ENCODE results near the gene USF1. TPM values are rescaled to one million over a fixed set of nuclear protein-coding genes. Genes with fewer than 3 reads are reported as not detected.

The USF1 gene
- total and polyA plus RNA-seq, 3 experiments from 2014 or later = 6.7 to 67.7 (median 63.3) TPM

DNA sequence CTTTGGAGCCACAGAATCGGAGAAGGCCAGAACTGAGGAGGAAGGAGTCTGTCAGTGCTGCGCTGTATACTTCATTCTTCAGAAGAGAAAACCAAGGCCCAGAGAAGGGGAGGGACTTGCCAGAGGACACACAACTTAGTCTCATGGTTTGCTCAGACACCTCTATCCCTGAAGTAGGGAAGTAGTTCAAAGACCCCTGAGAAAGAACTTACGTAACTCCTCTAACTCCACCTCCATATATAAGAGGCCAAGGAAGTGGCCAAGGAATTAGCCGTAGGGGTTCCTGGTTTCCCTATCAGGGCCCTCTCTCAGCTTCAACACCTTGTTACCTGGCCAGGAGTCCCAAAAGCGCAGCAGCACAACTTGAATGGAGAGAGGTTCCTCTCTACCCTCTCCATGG, 44.2 kb upstream of the USF1 start:
- Mint-ChIP-seq H3K4me1 (peaks cover 0 to 2% (median 0%) of the 10 kb centered on the region in 3 donors), H3K9me3 (no peaks in the 10 kb centered on the region), H3K36me3 (no peaks in the 10 kb centered on the region), H3K27me3 (peaks cover 0 to 1% of the 10 kb centered on the region in 2 donors), H3K4me3 (no peak overlapping the region), H3K27ac (no peak overlapping the region)
- DNase-seq = no peak
- no peaks in the 10 kb centered on the region for H3K9me3 ChIP-seq (ENCODE audit: low read length)
- no peaks in the 10 kb centered on the region for H3K27me3 ChIP-seq (ENCODE audit: insufficient read depth, low read length, poor library complexity, severe bottlenecking)
- H3K4me1 ChIP-seq (ENCODE audit: insufficient read depth, low read length) = no peaks in the 10 kb centered on the region
- H3K4me3 ChIP-seq (ENCODE audit: low read length) = no peak overlapping the region
- H3K36me3 ChIP-seq (ENCODE audit: insufficient read depth, low read length) = no peaks in the 10 kb centered on the region
- ChIA-PET POLR2A (interaction anchor here (0.5 kb wide), 1 partner anchor 51 kb away, joined by 3 read pairs; no protein-coding TSS in a partner anchor), CTCF (interaction anchor here (1.7 kb wide), 1 partner anchor 93 kb away, joined by 4 read pairs; no protein-coding TSS in a partner anchor)
- H3K27ac ChIP-seq (ENCODE audit: low read depth, low read length) = no peak overlapping the region

DNA sequence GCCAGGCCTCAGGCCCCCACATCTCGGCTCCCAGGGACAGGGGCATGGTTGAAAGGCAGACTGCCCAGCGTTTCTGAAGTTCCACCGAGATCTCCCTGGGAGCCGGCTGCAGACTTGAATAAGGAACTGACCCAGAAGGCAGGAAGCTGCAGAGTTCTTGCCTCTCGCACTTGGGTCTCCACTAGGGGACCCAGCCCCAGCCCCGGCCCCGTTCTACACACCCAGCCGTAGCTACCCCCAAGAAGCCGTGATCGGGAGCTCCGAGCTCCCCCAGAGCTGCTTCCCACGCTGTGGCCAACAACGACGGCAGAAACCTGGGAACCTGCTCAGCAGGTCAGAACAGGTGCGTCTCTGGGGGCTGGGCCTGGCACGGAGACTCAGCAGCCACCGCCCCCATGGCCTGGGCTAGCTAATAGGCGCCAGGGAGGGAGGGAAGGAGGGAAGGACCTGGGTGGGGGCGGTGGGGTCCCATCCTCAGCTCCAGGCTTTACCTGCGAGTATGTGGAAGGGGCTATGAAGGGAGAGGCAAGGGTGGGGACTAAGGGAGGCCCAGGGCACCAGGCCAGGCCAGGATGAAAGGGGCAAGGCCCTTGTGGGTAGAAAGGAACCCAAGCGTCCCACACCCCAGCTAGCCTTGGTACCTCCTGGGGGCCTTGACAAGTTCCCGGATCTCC, 43.6 kb upstream of the USF1 start, which contains the start of gene NECTIN4:
Gene NECTIN4 (minus strand): TSS at position 308 of the 674 bp plus-strand sequence. CDS start 262 bp downstream, at position 46.
- no peak for DNase-seq
- no peaks in the 10 kb centered on the region for H3K36me3 Mint-ChIP-seq
- peak within 1 kb of the TSS in 1 of 8 donors; percentile 88 for H3K27ac Mint-ChIP-seq
- Histone ChIP-seq H3K9me3 (ENCODE audit: low read length) (no peaks in the 10 kb centered on the region), H3K27me3 (ENCODE audit: insufficient read depth, low read length, poor library complexity, severe bottlenecking) (no peaks in the 10 kb centered on the region), H3K27ac (ENCODE audit: low read depth, low read length) (no peak within 1 kb of the TSS), H3K36me3 (ENCODE audit: insufficient read depth, low read length) (no peaks in the 10 kb centered on the region), H3K4me1 (ENCODE audit: insufficient read depth, low read length) (no peaks in the 10 kb centered on the region), H3K4me3 (ENCODE audit: low read length) (no peak within 1 kb of the TSS)
- no peak within 1 kb of the TSS for H3K4me3 Mint-ChIP-seq
- ChIA-PET CTCF (interaction anchor here (0.9 to 1.7 kb wide), 2 partner anchors 8 to 93 kb away, joined by 3 to 4 read pairs; no protein-coding TSS in a partner anchor), POLR2A (interaction anchor here (0.7 kb wide), 1 partner anchor 44 kb away, joined by 5 read pairs; no protein-coding TSS in a partner anchor)
- no peaks in the 10 kb centered on the region for H3K9me3 Mint-ChIP-seq
- H3K4me1 Mint-ChIP-seq = peaks cover 0 to 2% (median 0%) of the 10 kb centered on the region in 3 donors
- peaks cover 0 to 1% of the 10 kb centered on the region in 2 donors for H3K27me3 Mint-ChIP-seq

DNA sequence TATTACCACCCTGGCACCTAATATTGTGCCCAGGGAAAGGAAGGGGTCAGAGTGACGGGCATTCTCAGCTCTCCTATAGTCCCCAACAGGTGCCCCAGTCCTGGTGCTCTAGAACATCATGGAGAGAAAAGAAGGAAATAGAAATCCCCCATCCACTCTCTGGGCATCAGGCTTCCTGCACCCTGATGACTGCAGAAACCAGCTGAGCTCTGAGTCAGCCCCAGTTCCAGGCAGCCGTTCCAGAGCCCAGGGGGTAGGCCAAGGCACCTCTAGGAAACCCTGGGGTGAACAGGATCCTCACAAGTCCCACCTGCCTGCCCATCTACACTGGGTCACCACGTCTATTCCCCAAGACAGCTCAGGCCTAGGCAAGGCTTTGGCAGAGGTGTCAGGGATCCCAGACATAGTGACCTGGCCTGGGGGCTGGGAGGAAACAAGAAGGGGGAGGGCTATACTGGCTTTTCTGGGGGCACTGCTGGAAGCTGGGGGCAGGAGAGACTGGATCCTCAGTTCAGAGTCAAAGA, 42.9 kb upstream of the USF1 start:
- Histone ChIP-seq H3K4me3 (ENCODE audit: low read length) (no peak overlapping the region), H3K4me1 (ENCODE audit: insufficient read depth, low read length) (no peaks in the 10 kb centered on the region)
- H3K4me1 Mint-ChIP-seq = peaks cover 0 to 2% (median 0%) of the 10 kb centered on the region in 3 donors

DNA sequence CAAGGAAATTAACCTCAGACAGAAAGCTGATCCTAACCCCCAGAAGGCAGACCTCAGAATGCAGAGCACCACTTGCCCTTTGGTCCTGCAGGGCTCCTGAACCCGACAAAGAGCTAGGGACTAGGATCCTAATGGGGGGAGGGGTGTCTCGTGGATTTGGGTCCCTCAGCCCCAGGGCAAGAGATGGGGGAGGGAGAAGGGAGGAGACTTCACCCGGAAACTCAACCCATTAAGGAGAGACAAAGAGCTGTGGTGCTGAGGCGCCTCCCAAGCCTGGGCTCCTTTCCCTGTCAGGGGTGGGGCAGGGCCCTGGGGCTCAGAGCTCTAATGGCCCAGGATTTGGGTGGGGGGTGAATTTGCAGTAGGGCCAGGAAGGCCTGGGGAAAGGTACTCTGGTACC, 40.7 kb upstream of the USF1 start:
- Histone ChIP-seq H3K27me3 (ENCODE audit: insufficient read depth, low read length, poor library complexity, severe bottlenecking) (no peaks in the 10 kb centered on the region), H3K4me1 (ENCODE audit: insufficient read depth, low read length) (no peaks in the 10 kb centered on the region), H3K4me3 (ENCODE audit: low read length) (no peak overlapping the region), H3K9me3 (ENCODE audit: low read length) (no peaks in the 10 kb centered on the region), H3K27ac (ENCODE audit: low read depth, low read length) (no peak overlapping the region), H3K36me3 (ENCODE audit: insufficient read depth, low read length) (no peaks in the 10 kb centered on the region)
- Mint-ChIP-seq H3K4me3 (no peak overlapping the region), H3K27me3 (peaks cover 0 to 1% of the 10 kb centered on the region in 2 donors), H3K36me3 (no peaks in the 10 kb centered on the region), H3K27ac (no peak overlapping the region), H3K9me3 (no peaks in the 10 kb centered on the region), H3K4me1 (peaks cover 0 to 2% (median 0%) of the 10 kb centered on the region in 3 donors)
- ChIA-PET POLR2A (no interaction called here), CTCF (interaction anchor here (1.1 to 4.0 kb wide), 2 partner anchors 11 to 90 kb away, joined by 3 to 14 read pairs; partner anchors contain the start of gene KLHDC9)
- DNase-seq = no peak

More for the DNA sequence above, 42.9 kb upstream of the USF1 start:
- POLR2A ChIA-PET = interaction anchor here (0.7 kb wide), 1 partner anchor 44 kb away, joined by 5 read pairs; no protein-coding TSS in a partner anchor
- DNase-seq = no peak
- Mint-ChIP-seq H3K27ac (peak overlapping the region in 1 of 8 donors; percentile 88), H3K27me3 (peaks cover 0 to 1% of the 10 kb centered on the region in 2 donors), H3K4me3 (no peak overlapping the region), H3K9me3 (no peaks in the 10 kb centered on the region), H3K36me3 (no peaks in the 10 kb centered on the region)
- Histone ChIP-seq H3K36me3 (ENCODE audit: insufficient read depth, low read length) (no peaks in the 10 kb centered on the region), H3K9me3 (ENCODE audit: low read length) (no peaks in the 10 kb centered on the region), H3K27ac (ENCODE audit: low read depth, low read length) (no peak overlapping the region), H3K27me3 (ENCODE audit: insufficient read depth, low read length, poor library complexity, severe bottlenecking) (no peaks in the 10 kb centered on the region)
- CTCF ChIA-PET = interaction anchor here (0.9 to 1.7 kb wide), 2 partner anchors 9 to 92 kb away, joined by 3 to 4 read pairs; no protein-coding TSS in a partner anchor

DNA sequence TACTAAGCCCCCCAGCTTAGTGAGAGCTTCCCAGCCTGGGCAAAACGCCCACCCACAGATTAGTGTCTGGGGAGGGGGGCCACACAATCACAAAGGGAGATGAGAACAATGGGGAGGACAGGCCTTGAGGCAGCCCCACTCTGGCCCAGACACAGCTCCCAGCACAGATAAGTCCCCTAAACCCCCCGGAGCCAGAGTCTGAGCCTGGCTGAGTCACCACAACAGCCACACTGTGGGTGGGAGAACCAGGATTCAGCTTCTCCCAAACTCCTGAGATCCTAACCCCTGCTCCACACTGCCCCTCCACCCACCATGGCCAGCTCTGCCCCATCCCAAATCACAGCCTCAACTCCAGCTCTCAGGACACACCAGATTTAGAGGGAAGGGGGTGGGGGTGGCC, 39.4 kb upstream of the USF1 start:
- H3K9me3 ChIP-seq (ENCODE audit: low read length) = no peaks in the 10 kb centered on the region
- no peaks in the 10 kb centered on the region for H3K36me3 Mint-ChIP-seq
- no peak overlapping the region for H3K27ac Mint-ChIP-seq
- H3K9me3 Mint-ChIP-seq = no peaks in the 10 kb centered on the region
- no peak overlapping the region for H3K4me3 Mint-ChIP-seq
- H3K4me1 Mint-ChIP-seq = no peaks in the 10 kb centered on the region
- DNase-seq = no peak
- no peaks in the 10 kb centered on the region for H3K36me3 ChIP-seq (ENCODE audit: insufficient read depth, low read length)
- CTCF ChIA-PET = interaction anchor here (1.4 to 4.0 kb wide), 2 partner anchors 13 to 14 kb away, joined by 6 to 14 read pairs; partner anchors contain the start of gene KLHDC9
- no peaks in the 10 kb centered on the region for H3K4me1 ChIP-seq (ENCODE audit: insufficient read depth, low read length)
- POLR2A ChIA-PET = interaction anchor here (0.5 kb wide), 1 partner anchor 318 kb away, joined by 7 read pairs; no protein-coding TSS in a partner anchor
- H3K27me3 ChIP-seq (ENCODE audit: insufficient read depth, low read length, poor library complexity, severe bottlenecking) = no peaks in the 10 kb centered on the region
- H3K27ac ChIP-seq (ENCODE audit: low read depth, low read length) = no peak overlapping the region
- no peak overlapping the region for H3K4me3 ChIP-seq (ENCODE audit: low read length)
- H3K27me3 Mint-ChIP-seq = peaks cover 0 to 2% of the 10 kb centered on the region in 2 donors

DNA sequence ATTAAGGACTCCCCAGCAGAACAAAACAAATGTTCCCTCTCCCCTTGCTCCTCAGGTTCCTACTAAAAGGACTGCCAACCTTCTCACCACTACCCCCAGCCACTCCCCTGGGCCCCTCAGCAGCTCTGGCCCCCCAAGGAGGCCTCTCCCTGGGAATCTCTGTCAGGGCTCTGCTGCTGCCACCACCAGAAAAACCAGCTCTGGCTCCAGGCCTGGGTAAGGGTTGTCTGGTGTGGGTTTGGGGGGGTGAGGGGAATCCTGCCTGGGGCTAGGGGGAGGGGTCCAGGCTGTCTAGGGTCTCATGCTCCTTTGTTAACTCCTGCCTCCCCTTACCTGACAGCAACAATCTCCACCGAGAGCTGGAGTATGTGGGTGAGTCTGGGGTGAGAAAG, 38.8 kb upstream of the USF1 start:
- no peaks in the 10 kb centered on the region for H3K36me3 ChIP-seq (ENCODE audit: insufficient read depth, low read length)

DNA sequence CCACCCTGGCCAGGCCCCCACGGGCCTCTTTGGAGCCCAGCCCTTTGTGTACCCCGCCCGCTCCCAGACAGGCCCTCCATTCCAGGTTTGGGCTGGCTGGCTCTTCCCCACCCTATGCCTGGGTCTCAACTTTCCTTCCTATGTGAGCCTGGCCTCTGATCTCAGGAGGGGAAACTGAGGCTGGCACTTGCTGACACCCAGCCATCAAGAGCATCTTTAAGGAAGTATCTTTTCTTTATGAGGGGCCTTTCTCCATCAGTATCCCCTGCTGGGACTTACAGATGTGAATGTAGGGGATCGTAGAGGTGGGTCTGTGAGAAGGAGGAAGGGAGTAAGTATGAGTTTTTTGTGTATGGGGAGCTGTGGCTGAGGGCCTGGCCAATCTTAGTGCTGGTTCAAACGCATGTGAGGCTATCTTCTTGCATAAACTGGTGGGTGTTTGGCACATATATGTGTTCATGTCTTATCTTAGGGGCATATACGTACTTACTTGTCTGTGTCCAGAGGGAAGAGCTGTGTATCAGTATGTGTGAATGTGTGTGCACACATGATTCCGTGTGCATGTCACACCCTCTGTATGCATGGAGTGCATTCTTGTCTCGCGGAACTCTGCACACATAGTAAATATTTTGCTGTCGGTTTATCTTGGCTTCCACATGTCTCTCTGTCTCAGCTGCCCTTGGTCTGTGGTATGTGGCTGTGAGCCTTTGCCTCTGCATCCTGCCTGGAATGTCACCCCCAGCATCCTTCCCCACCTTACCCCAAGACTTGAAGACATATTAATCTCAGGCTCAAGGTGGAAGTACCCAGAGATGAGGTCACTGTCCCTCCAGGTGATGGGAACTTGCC, 38.2 kb upstream of the USF1 start:
- H3K27me3 Mint-ChIP-seq = peaks cover 0 to 2% of the 10 kb centered on the region in 2 donors
- Histone ChIP-seq H3K9me3 (ENCODE audit: low read length) (no peaks in the 10 kb centered on the region), H3K27ac (ENCODE audit: low read depth, low read length) (no peak overlapping the region), H3K4me1 (ENCODE audit: insufficient read depth, low read length) (no peaks in the 10 kb centered on the region), H3K4me3 (ENCODE audit: low read length) (no peak overlapping the region), H3K27me3 (ENCODE audit: insufficient read depth, low read length, poor library complexity, severe bottlenecking) (no peaks in the 10 kb centered on the region), H3K36me3 (ENCODE audit: insufficient read depth, low read length) (no peaks in the 10 kb centered on the region)
- no peaks in the 10 kb centered on the region for H3K4me1 Mint-ChIP-seq
- no peaks in the 10 kb centered on the region for H3K36me3 Mint-ChIP-seq
- no peak for DNase-seq
- H3K4me3 Mint-ChIP-seq = no peak overlapping the region
- POLR2A ChIA-PET = no interaction called here
- H3K27ac Mint-ChIP-seq = peak overlapping the region in 1 of 8 donors; percentile 2
- CTCF ChIA-PET = interaction anchor here (1.4 to 4.0 kb wide), 2 partner anchors 12 to 14 kb away, joined by 6 to 14 read pairs; partner anchors contain the start of gene KLHDC9
- H3K9me3 Mint-ChIP-seq = no peaks in the 10 kb centered on the region

More for the DNA sequence above, 38.8 kb upstream of the USF1 start:
- ChIA-PET POLR2A (no interaction called here), CTCF (interaction anchor here (1.4 to 4.0 kb wide), 2 partner anchors 13 kb away, joined by 6 to 14 read pairs; partner anchors contain the start of gene KLHDC9)
- H3K27me3 ChIP-seq (ENCODE audit: insufficient read depth, low read length, poor library complexity, severe bottlenecking) = no peaks in the 10 kb centered on the region
- H3K27ac ChIP-seq (ENCODE audit: low read depth, low read length) = no peak overlapping the region
- H3K9me3 ChIP-seq (ENCODE audit: low read length) = no peaks in the 10 kb centered on the region
- H3K4me1 ChIP-seq (ENCODE audit: insufficient read depth, low read length) = no peaks in the 10 kb centered on the region
- no peak for DNase-seq
- Mint-ChIP-seq H3K4me3 (no peak overlapping the region), H3K9me3 (no peaks in the 10 kb centered on the region), H3K27ac (no peak overlapping the region), H3K36me3 (no peaks in the 10 kb centered on the region), H3K4me1 (no peaks in the 10 kb centered on the region), H3K27me3 (peaks cover 0 to 2% of the 10 kb centered on the region in 2 donors)
- H3K4me3 ChIP-seq (ENCODE audit: low read length) = no peak overlapping the region

All from CD8-positive, alpha-beta memory T cell (primary cell).